Activated CD8-positive, alpha-beta memory T cell treated with anti-CD3 and anti-CD28 coated beads, Interleukin-2, amount 50 U/mL, for 1 hour (primary cell): Measurements from ENCODE around the gene LTB.

ENCODE experiments used
- DNase-seq: peaks from one replicate; pipeline ENCODE4 v3.0.0-alpha.2; 2020; ENCODE audit errors: extremely low read depth

Gene LTB

DNA sequence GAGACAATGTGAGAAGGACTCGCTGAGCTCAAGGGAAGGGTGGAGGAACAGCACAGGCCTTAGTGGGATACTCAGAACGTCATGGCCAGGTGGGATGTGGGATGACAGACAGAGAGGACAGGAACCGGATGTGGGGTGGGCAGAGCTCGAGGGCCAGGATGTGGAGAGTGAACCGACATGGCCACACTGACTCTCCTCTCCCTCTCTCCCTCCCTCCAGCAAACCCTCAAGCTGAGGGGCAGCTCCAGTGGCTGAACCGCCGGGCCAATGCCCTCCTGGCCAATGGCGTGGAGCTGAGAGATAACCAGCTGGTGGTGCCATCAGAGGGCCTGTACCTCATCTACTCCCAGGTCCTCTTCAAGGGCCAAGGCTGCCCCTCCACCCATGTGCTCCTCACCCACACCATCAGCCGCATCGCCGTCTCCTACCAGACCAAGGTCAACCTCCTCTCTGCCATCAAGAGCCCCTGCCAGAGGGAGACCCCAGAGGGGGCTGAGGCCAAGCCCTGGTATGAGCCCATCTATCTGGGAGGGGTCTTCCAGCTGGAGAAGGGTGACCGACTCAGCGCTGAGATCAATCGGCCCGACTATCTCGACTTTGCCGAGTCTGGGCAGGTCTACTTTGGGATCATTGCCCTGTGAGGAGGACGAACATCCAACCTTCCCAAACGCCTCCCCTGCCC is 5.2 kb downstream of the LTB start:
- no peak for DNase-seq

DNA sequence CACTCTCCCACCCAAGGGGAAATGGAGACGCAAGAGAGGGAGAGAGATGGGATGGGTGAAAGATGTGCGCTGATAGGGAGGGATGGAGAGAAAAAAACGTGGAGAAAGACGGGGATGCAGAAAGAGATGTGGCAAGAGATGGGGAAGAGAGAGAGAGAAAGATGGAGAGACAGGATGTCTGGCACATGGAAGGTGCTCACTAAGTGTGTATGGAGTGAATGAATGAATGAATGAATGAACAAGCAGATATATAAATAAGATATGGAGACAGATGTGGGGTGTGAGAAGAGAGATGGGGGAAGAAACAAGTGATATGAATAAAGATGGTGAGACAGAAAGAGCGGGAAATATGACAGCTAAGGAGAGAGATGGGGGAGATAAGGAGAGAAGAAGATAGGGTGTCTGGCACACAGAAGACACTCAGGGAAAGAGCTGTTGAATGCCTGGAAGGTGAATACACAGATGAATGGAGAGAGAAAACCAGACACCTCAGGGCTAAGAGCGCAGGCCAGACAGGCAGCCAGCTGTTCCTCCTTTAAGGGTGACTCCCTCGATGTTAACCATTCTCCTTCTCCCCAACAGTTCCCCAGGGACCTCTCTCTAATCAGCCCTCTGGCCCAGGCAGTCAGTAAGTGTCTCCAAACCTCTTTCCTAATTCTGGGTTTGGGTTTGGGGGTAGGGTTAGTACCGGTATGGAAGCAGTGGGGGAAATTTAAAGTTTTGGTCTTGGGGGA is 6.1 kb downstream of the LTB start:
- DNase-seq, result no peak

DNA sequence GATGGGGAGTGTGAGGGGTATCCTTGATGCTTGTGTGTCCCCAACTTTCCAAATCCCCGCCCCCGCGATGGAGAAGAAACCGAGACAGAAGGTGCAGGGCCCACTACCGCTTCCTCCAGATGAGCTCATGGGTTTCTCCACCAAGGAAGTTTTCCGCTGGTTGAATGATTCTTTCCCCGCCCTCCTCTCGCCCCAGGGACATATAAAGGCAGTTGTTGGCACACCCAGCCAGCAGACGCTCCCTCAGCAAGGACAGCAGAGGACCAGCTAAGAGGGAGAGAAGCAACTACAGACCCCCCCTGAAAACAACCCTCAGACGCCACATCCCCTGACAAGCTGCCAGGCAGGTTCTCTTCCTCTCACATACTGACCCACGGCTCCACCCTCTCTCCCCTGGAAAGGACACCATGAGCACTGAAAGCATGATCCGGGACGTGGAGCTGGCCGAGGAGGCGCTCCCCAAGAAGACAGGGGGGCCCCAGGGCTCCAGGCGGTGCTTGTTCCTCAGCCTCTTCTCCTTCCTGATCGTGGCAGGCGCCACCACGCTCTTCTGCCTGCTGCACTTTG is 6.8 kb downstream of the LTB start, which contains the start of gene TNF:
TNF (plus strand) TSS at position 231 of the 567 bp plus-strand sequence; CDS start at position 408, 177 bp downstream.
- no peak for DNase-seq

DNA sequence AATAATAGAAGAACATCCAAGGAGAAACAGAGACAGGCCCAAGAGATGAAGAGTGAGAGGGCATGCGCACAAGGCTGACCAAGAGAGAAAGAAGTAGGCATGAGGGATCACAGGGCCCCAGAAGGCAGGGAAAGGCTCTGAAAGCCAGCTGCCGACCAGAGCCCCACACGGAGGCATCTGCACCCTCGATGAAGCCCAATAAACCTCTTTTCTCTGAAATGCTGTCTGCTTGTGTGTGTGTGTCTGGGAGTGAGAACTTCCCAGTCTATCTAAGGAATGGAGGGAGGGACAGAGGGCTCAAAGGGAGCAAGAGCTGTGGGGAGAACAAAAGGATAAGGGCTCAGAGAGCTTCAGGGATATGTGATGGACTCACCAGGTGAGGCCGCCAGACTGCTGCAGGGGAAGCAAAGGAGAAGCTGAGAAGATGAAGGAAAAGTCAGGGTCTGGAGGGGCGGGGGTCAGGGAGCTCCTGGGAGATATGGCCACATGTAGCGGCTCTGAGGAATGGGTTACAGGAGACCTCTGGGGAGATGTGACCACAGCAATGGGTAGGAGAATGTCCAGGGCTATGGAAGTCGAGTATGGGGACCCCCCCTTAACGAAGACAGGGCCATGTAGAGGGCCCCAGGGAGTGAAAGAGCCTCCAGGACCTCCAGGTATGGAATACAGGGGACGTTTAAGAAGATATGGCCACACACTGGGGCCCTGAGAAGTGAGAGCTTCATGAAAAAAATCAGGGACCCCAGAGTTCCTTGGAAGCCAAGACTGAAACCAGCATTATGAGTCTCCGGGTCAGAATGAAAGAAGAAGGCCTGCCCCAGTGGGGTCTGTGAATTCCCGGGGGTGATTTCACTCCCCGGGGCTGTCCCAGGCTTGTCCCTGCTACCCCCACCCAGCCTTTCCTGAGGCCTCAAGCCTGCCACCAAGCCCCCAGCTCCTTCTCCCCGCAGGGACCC is 7.8 kb downstream of the LTB start:
- DNase-seq, result no peak

DNA sequence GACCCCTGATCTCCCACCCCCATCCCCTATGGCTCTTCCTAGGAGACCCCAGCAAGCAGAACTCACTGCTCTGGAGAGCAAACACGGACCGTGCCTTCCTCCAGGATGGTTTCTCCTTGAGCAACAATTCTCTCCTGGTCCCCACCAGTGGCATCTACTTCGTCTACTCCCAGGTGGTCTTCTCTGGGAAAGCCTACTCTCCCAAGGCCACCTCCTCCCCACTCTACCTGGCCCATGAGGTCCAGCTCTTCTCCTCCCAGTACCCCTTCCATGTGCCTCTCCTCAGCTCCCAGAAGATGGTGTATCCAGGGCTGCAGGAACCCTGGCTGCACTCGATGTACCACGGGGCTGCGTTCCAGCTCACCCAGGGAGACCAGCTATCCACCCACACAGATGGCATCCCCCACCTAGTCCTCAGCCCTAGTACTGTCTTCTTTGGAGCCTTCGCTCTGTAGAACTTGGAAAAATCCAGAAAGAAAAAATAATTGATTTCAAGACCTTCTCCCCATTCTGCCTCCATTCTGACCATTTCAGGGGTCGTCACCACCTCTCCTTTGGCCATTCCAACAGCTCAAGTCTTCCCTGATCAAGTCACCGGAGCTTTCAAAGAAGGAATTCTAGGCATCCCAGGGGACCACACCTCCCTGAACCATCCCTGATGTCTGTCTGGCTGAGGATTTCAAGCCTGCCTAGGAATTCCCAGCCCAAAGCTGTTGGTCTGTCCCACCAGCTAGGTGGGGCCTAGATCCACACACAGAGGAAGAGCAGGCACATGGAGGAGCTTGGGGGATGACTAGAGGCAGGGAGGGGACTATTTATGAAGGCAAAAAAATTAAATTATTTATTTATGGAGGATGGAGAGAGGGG is 8.8 kb downstream of the LTB start:
- DNase-seq, result no peak

DNA sequence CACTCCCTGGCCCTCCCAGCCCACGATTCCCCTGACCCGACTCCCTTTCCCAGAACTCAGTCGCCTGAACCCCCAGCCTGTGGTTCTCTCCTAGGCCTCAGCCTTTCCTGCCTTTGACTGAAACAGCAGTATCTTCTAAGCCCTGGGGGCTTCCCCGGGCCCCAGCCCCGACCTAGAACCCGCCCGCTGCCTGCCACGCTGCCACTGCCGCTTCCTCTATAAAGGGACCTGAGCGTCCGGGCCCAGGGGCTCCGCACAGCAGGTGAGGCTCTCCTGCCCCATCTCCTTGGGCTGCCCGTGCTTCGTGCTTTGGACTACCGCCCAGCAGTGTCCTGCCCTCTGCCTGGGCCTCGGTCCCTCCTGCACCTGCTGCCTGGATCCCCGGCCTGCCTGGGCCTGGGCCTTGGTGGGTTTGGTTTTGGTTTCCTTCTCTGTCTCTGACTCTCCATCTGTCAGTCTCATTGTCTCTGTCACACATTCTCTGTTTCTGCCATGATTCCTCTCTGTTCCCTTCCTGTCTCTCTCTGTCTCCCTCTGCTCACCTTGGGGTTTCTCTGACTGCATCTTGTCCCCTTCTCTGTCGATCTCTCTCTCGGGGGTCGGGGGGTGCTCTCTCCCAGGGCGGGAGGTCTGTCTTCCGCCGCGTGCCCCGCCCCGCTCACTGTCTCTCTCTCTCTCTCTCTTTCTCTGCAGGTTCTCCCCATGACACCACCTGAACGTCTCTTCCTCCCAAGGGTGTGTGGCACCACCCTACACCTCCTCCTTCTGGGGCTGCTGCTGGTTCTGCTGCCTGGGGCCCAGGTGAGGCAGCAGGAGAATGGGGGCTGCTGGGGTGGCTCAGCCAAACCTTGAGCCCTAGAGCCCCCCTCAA is 9.9 kb downstream of the LTB start, which contains the start of gene LTA:
LTA (plus strand) TSS at position 249 of the 871 bp plus-strand sequence; CDS start at position 703, 454 bp downstream.
- DNase-seq, result no peak

DNA sequence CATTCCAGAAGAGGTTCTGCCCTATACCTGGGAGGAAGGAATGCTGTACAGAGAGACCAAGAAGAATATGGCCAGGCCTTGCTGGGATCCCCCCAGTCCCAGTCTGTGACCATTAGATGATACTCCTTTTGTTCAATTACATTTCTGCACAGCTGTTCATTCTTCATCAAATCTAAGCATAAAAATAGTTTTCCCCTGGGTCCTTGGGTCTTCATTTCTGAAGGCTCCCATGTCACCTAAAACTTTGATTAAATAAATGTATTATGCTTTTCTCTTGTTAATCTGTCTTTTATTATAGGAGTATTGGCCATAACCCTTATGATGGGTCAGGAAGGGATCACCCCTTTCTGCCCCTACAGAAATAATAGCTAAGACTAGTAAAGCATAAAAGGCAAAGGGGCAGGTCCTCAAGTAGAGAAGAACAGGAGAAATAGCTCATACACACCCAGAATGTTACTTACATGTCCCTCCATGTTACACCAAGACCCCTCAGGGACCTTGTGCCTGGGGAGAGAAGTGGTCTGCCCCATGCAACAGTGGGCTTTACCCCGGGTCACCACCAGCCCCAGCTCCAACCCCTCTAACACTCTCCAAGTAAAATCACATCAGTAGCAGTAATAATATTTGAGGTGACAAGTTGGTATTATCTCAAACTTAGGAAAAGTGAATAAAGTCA is 12.2 kb downstream of the LTB start:
- DNase-seq, result no peak

DNA sequence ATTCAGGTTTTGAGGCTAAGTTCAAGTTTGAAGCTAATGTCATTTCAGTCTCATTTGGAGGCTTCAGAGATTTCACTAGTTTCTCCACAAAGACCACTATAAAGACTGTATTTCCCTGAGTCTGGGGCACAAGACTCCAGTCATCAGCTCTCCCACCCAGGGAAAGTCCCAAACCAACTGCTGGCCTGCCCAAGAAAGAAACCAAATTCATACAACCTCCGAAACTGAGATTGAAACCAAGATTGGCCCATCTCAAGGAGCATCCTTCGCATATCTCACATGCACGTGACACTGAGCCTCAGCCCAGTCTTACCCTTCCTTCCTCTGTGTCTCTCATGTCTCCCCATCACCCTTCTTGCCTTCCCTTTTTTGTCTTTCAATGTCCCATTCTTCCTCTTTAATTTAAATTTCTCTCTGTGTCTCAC is 13.7 kb downstream of the LTB start:
- DNase-seq, result no peak

DNA sequence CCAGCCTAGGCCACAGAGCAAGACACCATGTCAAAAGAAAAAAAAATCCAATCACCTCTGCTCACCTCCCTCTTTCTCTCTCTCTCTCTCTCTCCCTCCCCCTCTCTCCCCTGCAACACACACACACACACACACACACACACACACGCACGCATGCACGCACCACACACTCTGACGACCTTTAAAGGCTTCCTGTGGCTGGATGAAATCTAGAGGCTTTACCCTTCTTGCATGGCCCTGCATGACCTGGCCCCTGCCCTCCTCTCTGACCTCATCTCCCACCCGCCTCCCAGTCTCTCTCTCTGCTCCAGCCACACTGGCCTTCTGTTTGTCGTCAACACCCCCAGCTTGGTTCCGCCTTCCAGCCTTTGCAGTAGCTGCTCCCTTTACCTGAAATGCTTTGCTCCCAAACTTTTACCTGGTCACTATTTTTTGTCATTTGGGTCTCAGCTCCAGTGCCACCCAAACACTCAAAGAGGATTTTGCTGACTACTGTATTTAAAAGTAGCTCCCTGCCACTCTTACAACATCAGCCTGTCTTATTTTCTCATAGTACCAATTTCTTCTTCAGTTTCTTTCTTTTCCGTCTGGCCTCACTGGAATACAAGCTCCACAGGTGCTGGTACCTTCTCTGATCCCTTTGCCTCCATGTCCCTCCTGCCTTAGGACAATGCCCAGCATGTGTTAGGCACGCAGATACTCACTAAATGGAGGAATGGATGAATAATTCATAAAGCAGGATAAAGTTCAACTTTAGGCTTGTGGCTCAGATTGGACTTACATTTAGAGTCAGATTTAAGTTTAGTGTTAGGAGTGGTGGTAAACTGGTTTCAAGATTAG is 14.5 kb downstream of the LTB start:
- no peak for DNase-seq

DNA sequence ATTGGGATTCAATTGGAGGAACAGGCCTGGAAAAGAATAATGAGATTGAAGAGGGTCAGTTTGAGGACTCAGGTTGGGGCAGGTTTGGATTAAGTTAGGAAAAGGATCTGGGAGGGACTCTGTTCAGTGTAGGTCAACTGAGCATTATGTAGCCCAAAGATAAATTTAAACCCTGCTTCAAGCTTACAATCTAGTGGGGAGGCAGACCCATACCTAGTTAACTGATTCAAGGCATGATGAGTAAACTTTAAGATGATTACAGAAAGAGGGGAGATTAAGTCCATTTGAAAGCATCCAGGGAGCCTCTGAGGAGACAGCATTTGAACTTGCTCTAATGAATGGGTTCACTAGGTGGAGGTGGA is 21.5 kb downstream of the LTB start:
- DNase-seq, result no peak

DNA sequence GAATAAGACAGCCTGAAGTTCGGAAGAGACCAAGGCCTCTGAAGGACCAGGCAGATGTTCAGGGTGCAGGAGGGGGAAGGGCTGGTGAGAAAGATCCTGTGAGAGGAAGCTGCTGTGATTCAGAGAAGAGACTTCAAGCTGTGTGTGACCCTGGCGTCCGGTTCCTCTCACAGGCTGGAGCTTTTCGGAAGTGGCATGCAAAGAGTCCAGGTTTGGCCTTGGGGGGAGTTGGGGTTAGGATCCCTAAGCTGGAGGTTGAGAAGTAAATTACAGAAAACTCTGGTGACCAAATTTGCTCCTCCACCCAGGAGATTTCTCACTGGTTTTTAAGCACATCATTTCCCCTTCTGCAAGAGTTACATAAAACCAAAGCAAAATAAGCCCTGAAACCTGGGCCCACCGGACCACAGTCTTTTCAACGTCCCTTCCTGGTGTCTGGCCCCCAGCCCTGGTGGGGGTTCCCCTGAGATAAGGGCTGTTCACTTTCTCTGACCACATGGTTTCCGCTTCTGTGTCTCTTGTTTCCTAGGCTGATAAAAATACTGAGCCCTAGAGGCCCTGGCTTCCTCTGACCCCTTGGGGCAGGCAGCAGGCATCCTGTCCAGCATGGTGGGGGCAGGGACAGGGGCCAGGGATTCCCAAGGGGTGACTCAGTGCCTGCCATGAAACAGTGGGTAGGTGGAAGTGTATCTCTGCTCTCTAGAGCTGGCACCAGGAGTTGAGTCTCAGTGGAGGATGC is 22.1 kb downstream of the LTB start:
- no peak for DNase-seq

DNA sequence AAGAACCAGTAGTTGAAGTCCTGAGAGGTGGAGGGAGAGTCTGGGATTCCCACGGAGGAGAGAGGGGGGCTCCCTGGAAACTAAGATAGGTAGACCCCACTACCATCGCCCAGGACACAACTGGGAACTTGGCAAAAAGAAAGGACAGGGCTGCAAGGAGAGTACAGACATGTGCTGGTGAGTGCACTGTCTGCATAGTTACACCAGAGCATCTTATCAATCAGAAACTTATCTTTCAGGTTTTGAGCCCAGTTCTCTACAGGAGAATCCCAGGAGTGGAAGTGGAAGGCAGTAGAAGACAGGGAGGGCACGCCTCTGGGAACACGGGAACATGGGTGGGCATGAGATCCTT is 22.6 kb downstream of the LTB start:
- no peak for DNase-seq

DNA sequence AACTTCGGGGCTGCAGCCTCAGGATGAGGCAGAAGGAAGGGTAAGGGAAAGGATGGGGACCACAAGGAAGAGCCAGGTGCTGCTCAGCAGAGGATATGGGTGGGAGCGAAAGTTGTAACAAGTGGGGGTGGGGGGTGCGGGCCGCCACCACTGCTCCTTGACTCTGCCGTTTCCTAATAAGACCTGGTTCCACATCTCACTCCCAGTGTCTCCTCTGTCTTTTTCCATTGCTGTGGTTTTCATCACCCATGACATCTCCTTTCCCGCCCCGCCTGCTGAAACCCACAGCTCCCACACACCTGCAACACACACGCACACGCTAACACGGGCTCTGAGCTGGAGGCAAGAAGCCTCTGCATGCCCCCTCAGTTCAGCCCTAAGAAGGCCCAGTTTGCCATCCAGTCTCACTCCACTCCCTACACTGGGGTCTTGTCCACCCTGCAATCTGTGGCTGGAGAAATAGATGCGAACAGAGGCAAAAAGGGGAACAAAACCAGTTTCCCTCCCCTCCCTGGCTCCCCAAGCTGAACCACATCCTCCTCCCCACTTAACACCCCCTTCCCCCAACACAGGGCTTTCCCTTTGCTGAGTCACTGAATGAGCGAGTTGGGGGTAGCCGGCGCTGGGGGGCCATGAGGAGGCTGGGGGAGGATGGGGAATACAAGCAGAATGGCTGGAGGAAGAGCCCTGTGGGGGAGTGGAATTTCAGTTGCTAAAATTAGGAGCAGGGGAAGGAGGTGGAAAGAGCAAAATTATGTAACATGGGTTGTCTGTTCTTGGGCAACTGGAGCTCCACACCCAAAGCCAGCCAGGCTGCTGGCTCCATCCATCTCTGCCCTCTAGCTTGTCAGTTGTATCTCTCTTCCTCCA is 23.4 kb downstream of the LTB start:
- DNase-seq, result no peak

DNA sequence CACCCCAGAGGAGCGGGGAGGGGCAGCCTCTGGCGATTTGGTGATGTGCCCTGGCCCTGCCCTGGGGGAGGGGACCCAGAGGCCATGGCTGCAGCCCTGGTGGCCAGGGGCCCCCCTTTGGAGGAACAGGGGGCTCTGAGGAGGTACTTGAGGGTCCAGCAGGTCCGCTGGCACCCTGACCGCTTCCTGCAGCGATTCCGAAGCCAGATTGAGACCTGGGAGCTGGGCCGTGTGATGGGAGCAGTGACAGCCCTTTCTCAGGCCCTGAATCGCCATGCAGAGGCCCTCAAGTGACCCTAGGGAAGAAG is 24.0 kb downstream of the LTB start:
- no peak for DNase-seq

DNA sequence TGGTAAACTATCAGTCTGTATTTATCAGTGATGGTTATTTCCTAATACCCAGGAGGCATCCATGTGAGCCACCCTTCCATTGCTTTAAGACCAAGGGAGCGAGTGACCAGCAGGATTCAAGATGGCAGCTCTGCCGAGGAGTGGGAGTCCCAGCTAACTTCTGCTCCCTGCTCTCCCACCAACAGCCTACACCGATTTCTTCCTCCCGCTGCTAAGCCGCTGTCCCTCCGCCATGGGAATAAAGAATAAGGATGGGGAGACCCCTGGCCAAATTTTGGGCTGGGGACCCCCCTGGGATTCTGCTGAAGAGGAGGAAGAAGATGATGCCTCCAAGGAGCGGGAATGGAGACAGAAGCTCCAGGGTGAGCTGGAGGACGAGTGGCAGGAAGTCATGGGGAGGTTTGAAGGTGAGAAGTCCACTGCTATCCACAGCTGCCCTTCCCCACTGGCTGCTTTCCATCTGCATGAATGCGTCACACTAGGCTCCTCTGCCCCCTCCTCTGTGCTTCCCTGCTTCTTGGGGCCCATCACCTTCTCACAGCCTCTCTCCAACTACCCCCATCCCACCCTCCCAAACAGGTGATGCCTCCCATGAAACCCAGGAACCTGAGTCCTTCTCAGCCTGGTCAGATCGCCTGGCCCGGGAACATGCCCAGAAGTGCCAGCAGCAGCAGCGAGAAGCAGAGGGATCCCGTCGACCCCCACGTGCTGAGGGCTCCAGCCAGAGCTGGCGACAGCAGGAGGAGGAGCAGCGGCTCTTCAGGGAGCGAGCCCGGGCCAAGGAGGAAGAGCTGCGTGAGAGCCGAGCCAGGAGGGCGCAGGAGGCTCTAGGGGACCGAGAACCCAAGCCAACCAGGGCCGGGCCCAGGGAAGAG is 24.5 kb downstream of the LTB start:
- DNase-seq, result no peak

DNA sequence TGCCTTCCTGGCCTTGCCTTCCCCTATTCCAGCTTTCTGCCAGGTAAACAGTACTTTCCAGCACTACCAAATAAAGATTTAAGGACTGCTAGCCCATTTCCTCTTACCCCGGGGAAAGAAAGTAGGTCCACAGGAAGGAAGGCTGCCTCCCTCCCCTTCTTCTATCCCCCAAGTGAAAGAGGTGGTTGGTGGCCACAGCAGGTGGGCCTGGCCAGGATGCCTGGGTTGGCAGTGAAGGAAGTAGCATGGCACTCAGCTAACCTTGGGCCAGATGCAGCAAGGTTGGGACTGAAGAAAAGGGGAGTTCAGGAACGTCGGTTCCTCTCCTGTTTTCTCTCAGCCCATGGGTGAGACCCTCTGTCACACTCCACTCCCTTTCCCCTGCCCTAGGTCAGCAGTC is 25.9 kb downstream of the LTB start:
- DNase-seq, result no peak
